SK-N-SH (cell line): ENCODE data around the gene HNRNPD. TPM values are rescaled to one million over a fixed set of nuclear protein-coding genes. Genes with fewer than 3 reads are reported as not detected.

Source experiments
- CTCF ChIA-PET: fragments of 300-600, 350-600 bp; formaldehyde crosslinking; extraction: SDS; loops from one replicate; lab custom pipeline; 2021; lab: Yijun Ruan, JAX
- POLR2A ChIA-PET: fragments of 350-600 bp; sonication (Branson Sonifier 250); formaldehyde crosslinking; extraction: SDS; loops from one replicate; lab custom pipeline; 2020; ENCODE audit warnings: antibody characterized with exemption, inconsistent platforms; lab: Yijun Ruan, JAX
- DNase-seq: peaks from one replicate; pipeline ENCODE4 v3.0.0; 2012
- H2AFZ ChIP-seq: fragments of 200-600 bp; sonication (generic); 2 replicates; pipeline ENCODE4 v1.8.1; 2016; ENCODE audit warnings: antibody characterized with exemption, mild to moderate bottlenecking, low read depth
- H3F3A ChIP-seq: fragments of 200-600 bp; sonication (generic); replicated peaks from 2 replicates; pipeline ENCODE3; 2016; ENCODE audit warnings: antibody characterized with exemption, mild to moderate bottlenecking; ENCODE audit not compliant: insufficient read depth
- H3K27ac ChIP-seq, 2 experiments: fragments of 200-500 bp in 1 of 2; fragments of 200-600 bp in 1 of 2; sonication (Bioruptor generic) in 1 of 2; sonication (generic), shearing (Covaris generic) in 1 of 2; 2 replicates each; pipeline versions ENCODE4 v1.5.1 to v1.6.1; 2014 to 2016; ENCODE audit warnings: low read depth in 2 of 2, inconsistent platforms in 1 of 2, low read length in 1 of 2, mild to moderate bottlenecking in 1 of 2, mixed read lengths in 1 of 2
- H3K27me3 ChIP-seq: fragments of 200-600 bp; sonication (generic), shearing (Covaris generic); 2 replicates; pipeline ENCODE4 v1.6.1; 2016; ENCODE audit warnings: mixed run types; ENCODE audit not compliant: insufficient read depth
- H3K36me3 ChIP-seq, 2 experiments: fragments of 200-500 bp in 1 of 2; fragments of 200-600 bp in 1 of 2; sonication (Bioruptor generic) in 1 of 2; sonication (generic) in 1 of 2; replicated peaks in 1 of 2; 2 replicates each; pipeline versions ENCODE3 to v1.5.1; 2014 to 2016; ENCODE audit warnings: low read length in 1 of 2, mild to moderate bottlenecking in 1 of 2; ENCODE audit not compliant: insufficient read depth in 2 of 2, control insufficient read depth in 1 of 2
- H3K4me1 ChIP-seq, 2 experiments: fragments of 200-500 bp in 1 of 2; fragments of 200-600 bp in 1 of 2; sonication (Bioruptor generic) in 1 of 2; sonication (generic), shearing (Covaris generic) in 1 of 2; 2 replicates each; pipeline versions ENCODE4 v1.5.1 to v1.6.1; 2014 to 2016; ENCODE audit warnings: low read depth in 1 of 2, low read length in 1 of 2, mixed run types in 1 of 2; ENCODE audit not compliant: insufficient read depth in 2 of 2, control insufficient read depth in 1 of 2
- H3K4me2 ChIP-seq: fragments of 200-600 bp; sonication (generic), shearing (Covaris generic); 2 replicates; pipeline ENCODE4 v1.6.1; 2017; ENCODE audit warnings: mixed run types
- H3K4me3 ChIP-seq, 2 experiments: fragments of 200-500 bp in 1 of 2; fragments of 200-600 bp in 1 of 2; sonication (Bioruptor generic) in 1 of 2; sonication (generic), shearing (Covaris generic) in 1 of 2; 2 replicates each; pipeline versions ENCODE4 v1.5.1 to v1.8.1; 2014 to 2016; ENCODE audit warnings: low read depth in 2 of 2, inconsistent platforms in 1 of 2, low read length in 1 of 2, mild to moderate bottlenecking in 1 of 2, mixed read lengths in 1 of 2, moderate library complexity in 1 of 2
- H3K79me2 ChIP-seq: fragments of 200-600 bp; sonication (generic); 2 replicates; pipeline ENCODE4 v1.8.1; 2017; ENCODE audit warnings: mild to moderate bottlenecking; ENCODE audit not compliant: insufficient read depth
- H3K9ac ChIP-seq: fragments of 200-600 bp; sonication (generic); 2 replicates; pipeline ENCODE4 v1.6.1; 2017; ENCODE audit warnings: mixed run types
- H3K9me2 ChIP-seq: fragments of 200-600 bp; sonication (generic); 2 replicates; pipeline ENCODE4 v1.6.1; 2017; ENCODE audit warnings: mixed run types
- H3K9me3 ChIP-seq: fragments of 200-600 bp; sonication (generic); 2 replicates; pipeline ENCODE4 v1.6.1; 2017; ENCODE audit warnings: mixed run types, mild to moderate bottlenecking, moderate library complexity
- H4K20me1 ChIP-seq: fragments of 200-600 bp; sonication (generic); 2 replicates; pipeline ENCODE4 v1.6.1; 2017; ENCODE audit warnings: mild to moderate bottlenecking, mixed run types; ENCODE audit not compliant: insufficient read depth
- CHD2 ChIP-seq: fragments of 150-350 bp; IDR thresholded peaks from 2 replicates; pipeline ENCODE4 v1.6.1; 2018; ENCODE audit warnings: low read length; ENCODE audit not compliant: partially characterized antibody
- ELF1 ChIP-seq: IDR thresholded peaks from 2 replicates; pipeline ENCODE4 v1.4.0; 2012
- EP300 ChIP-seq, 2 experiments: IDR thresholded peaks; 2 replicates each; pipeline versions ENCODE4 v1.4.0 to v1.6.1; 2012; ENCODE audit warnings: borderline replicate concordance in 1 of 2, low read depth in 1 of 2, low read length in 1 of 2
- FOXM1 ChIP-seq: IDR thresholded peaks from 2 replicates; pipeline ENCODE4 v1.4.0; 2012; ENCODE audit warnings: low read depth, mild to moderate bottlenecking
- GABPA ChIP-seq: IDR thresholded peaks from 2 replicates; pipeline ENCODE4 v1.4.0; 2012; ENCODE audit warnings: low read depth, mild to moderate bottlenecking
- JUND ChIP-seq: IDR thresholded peaks from 2 replicates; pipeline ENCODE4 v1.4.0; 2012
- MXI1 ChIP-seq: IDR thresholded peaks from 2 replicates; pipeline ENCODE4 v1.6.1; 2012; ENCODE audit warnings: mild to moderate bottlenecking, low read depth, low read length, improper control_type of control experiment
- NFIC ChIP-seq: IDR thresholded peaks from 2 replicates; pipeline ENCODE4 v1.4.0; 2012; ENCODE audit warnings: borderline replicate concordance
- NRF1 ChIP-seq: IDR thresholded peaks from 2 replicates; pipeline ENCODE4 v1.6.1; 2012; ENCODE audit warnings: low read depth, mild to moderate bottlenecking, low read length
- POLR2AphosphoS5 ChIP-seq: IDR thresholded peaks from 2 replicates; pipeline ENCODE4 v1.6.1; 2012; ENCODE audit warnings: low read depth, low read length
- RAD21 ChIP-seq: IDR thresholded peaks from 2 replicates; pipeline ENCODE4 v1.6.1; 2012; ENCODE audit warnings: mild to moderate bottlenecking, low read length
- RCOR1 ChIP-seq: fragments of 150-350 bp; IDR thresholded peaks from 2 replicates; pipeline ENCODE4 v1.6.1; 2017; ENCODE audit warnings: antibody characterized with exemption, low read length
- RFX5 ChIP-seq: IDR thresholded peaks from 2 replicates; pipeline ENCODE4 v1.6.1; 2012; ENCODE audit warnings: mild to moderate bottlenecking, improper control_type of control experiment, low read length
- RXRA ChIP-seq: IDR thresholded peaks from 2 replicates; pipeline ENCODE4 v1.4.0; 2012; ENCODE audit warnings: low read depth, mild to moderate bottlenecking, borderline replicate concordance
- SMC3 ChIP-seq: IDR thresholded peaks from 2 replicates; pipeline ENCODE4 v1.6.1; 2012; ENCODE audit warnings: low read depth, low read length, improper control_type of control experiment
- TAF1 ChIP-seq: IDR thresholded peaks from 2 replicates; pipeline ENCODE4 v1.6.1; 2012; ENCODE audit warnings: low read depth, mild to moderate bottlenecking, low read length, moderate library complexity, borderline replicate concordance
- TCF12 ChIP-seq: IDR thresholded peaks from 2 replicates; pipeline ENCODE4 v1.4.0; 2012
- TEAD4 ChIP-seq: IDR thresholded peaks from 2 replicates; pipeline ENCODE4 v1.4.0; 2012; ENCODE audit warnings: mild to moderate bottlenecking, borderline replicate concordance; ENCODE audit not compliant: insufficient read depth
- WGBS: methylation state at CpG from one replicate; pipeline ENCODE4 v1.1.6; 2017; ENCODE audit warnings: low lambda C conversion rate; 5-methylcytosine and 5-hydroxymethylcytosine counted together
- polyA plus RNA-seq, 3 experiments: library from polyadenylated mRNA; depleted of rRNA; stranded (reverse); fragments of >200 nt; gene quantifications; 2 replicates each; pipeline ENCODE4 v1.2.3, GENCODE V29; 2012
- TF ChIP-seq, protein P1 (sequence below): fragments of 150-350 bp; IDR thresholded peaks from 2 replicates; pipeline ENCODE4 v1.6.1; 2016; ENCODE audit warnings: mild to moderate bottlenecking, low read depth, low read length
- TF ChIP-seq, protein P2 (sequence below): fragments of 150-350 bp; IDR thresholded peaks from 2 replicates; pipeline ENCODE4 v1.6.1; 2017; ENCODE audit warnings: antibody characterized with exemption, low read length, low read depth, borderline replicate concordance
- TF ChIP-seq, protein P3 (sequence below): IDR thresholded peaks from 2 replicates; pipeline ENCODE4 v1.4.0; 2012; ENCODE audit warnings: low read depth, borderline replicate concordance
- TF ChIP-seq, protein P4 (sequence below): IDR thresholded peaks from 2 replicates; pipeline ENCODE4 v1.4.0; 2012; ENCODE audit warnings: low read depth

Gene HNRNPD
- polyA plus RNA-seq, 1 of the 3 experiments (the other 2 are of a cell fraction) = 286 TPM

DNA sequence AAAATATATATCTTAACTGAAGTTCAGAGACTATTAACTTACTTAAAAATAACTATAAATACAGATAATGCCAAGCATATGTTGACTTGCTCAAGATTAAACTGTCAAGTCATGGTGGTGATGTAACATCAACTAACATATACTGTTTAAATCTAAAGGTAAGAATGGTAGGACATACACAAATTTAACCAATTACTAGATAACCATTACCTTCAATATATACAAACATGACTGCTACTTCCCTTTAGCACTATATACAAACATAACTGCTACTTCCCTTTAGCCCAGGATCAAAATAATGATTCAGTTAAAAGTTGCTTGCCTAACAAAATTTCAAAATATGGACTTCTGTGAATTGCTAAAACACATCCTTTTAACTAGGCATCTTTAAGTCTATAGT, 14.9 kb downstream of the HNRNPD start:
- H3K9me2 ChIP-seq = no peaks in the 10 kb centered on the region
- no peaks in the 10 kb centered on the region for H3K27me3 ChIP-seq
- no peak overlapping the region for H2AFZ ChIP-seq
- CTCF ChIA-PET = no interaction called here
- H3F3A ChIP-seq = peaks cover 32% of the 10 kb centered on the region
- peaks cover 57 to 73% of the 10 kb centered on the region in 2 experiments for H3K36me3 ChIP-seq
- H3K4me2 ChIP-seq = no peak overlapping the region
- no peak for DNase-seq
- TF ChIP-seq RXRA (no peak), RCOR1 (no peak), NFIC (no peak), TCF12 (no peak), RAD21 (no peak), EP300 (IDR thresholded peaks at IDR 0.05; ENCODE audit: borderline replicate concordance in 1 of 2, low read depth in 1 of 2, low read length in 1 of 2) (no peak), POLR2AphosphoS5 (no peak), FOXM1 (no peak)
- TF ChIP-seq, protein P1, sequence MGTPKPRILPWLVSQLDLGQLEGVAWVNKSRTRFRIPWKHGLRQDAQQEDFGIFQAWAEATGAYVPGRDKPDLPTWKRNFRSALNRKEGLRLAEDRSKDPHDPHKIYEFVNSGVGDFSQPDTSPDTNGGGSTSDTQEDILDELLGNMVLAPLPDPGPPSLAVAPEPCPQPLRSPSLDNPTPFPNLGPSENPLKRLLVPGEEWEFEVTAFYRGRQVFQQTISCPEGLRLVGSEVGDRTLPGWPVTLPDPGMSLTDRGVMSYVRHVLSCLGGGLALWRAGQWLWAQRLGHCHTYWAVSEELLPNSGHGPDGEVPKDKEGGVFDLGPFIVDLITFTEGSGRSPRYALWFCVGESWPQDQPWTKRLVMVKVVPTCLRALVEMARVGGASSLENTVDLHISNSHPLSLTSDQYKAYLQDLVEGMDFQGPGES = no peak
- TF ChIP-seq, protein P2, sequence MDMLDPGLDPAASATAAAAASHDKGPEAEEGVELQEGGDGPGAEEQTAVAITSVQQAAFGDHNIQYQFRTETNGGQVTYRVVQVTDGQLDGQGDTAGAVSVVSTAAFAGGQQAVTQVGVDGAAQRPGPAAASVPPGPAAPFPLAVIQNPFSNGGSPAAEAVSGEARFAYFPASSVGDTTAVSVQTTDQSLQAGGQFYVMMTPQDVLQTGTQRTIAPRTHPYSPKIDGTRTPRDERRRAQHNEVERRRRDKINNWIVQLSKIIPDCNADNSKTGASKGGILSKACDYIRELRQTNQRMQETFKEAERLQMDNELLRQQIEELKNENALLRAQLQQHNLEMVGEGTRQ = no peak
- peaks cover 0 to 1% of the 10 kb centered on the region in 2 experiments; a peak in 2 of 4 replicates for H3K4me1 ChIP-seq
- no peak overlapping the region for H3K4me3 ChIP-seq
- H3K79me2 ChIP-seq = peaks cover 98% of the 10 kb centered on the region
- no peak overlapping the region for H3K27ac ChIP-seq
- POLR2A ChIA-PET = no interaction called here
- H3K9ac ChIP-seq = no peak overlapping the region
- H3K9me3 ChIP-seq = no peaks in the 10 kb centered on the region
- peaks cover 88% of the 10 kb centered on the region for H4K20me1 ChIP-seq

DNA sequence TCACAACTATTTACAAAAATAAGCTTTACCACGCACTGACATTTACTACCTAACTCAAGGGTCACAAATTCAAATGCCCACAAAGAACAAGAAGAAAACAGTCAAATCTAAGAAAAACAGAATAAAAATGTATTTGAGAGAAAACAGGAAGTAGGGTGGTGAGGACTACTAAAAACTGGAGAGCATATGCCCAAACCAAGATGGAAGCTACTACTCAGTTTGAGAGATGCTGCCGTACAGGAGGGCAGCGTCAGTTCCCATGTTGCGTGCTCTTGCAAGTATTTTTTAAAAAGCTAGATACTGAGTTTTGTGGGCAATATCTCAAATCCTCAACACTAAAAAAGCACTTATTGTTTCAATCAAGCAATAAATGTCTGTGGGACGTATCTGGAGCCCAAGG, 16.2 kb downstream of the HNRNPD start:
- no peaks in the 10 kb centered on the region for H3K9me3 ChIP-seq

More for the DNA sequence above, 16.2 kb downstream of the HNRNPD start:
- Histone ChIP-seq H2AFZ (no peak overlapping the region), H4K20me1 (peaks cover 87% of the 10 kb centered on the region), H3K4me2 (no peak overlapping the region), H3K27ac (no peak overlapping the region), H3K9me2 (no peaks in the 10 kb centered on the region), H3K79me2 (peaks cover 98% of the 10 kb centered on the region), H3K27me3 (no peaks in the 10 kb centered on the region), H3K9ac (no peak overlapping the region), H3F3A (peaks cover 33% of the 10 kb centered on the region), H3K36me3 (peaks cover 64 to 85% of the 10 kb centered on the region in 2 experiments), H3K4me1 (peaks cover 0 to 4% of the 10 kb centered on the region in 2 experiments; a peak in 2 of 4 replicates), H3K4me3 (no peak overlapping the region)
- 96% methylated on average over 5 of the region's 5 CpGs for WGBS
- DNase-seq = no peak
- POLR2A ChIA-PET = no interaction called here
- TF ChIP-seq RXRA = no peak
- TF ChIP-seq TEAD4 = no peak
- no peak for TF ChIP-seq GABPA
- no peak for TF ChIP-seq NRF1
- TF ChIP-seq, protein P3, sequence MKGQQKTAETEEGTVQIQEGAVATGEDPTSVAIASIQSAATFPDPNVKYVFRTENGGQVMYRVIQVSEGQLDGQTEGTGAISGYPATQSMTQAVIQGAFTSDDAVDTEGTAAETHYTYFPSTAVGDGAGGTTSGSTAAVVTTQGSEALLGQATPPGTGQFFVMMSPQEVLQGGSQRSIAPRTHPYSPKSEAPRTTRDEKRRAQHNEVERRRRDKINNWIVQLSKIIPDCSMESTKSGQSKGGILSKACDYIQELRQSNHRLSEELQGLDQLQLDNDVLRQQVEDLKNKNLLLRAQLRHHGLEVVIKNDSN = no peak
- TF ChIP-seq, protein P2 = no peak
- TF ChIP-seq RAD21 = no peak
- TF ChIP-seq FOXM1 = no peak
- no peak for TF ChIP-seq MXI1
- TF ChIP-seq ELF1 = no peak
- no peak for TF ChIP-seq SMC3
- TF ChIP-seq, protein P4, sequence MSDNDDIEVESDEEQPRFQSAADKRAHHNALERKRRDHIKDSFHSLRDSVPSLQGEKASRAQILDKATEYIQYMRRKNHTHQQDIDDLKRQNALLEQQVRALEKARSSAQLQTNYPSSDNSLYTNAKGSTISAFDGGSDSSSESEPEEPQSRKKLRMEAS = no peak
- TF ChIP-seq RFX5 = no peak
- TF ChIP-seq CHD2 = no peak
- TF ChIP-seq JUND = no peak
- no peak for TF ChIP-seq EP300 (IDR thresholded peaks at IDR 0.05; ENCODE audit: borderline replicate concordance in 1 of 2, low read depth in 1 of 2, low read length in 1 of 2)
- TF ChIP-seq POLR2AphosphoS5 = no peak
- TF ChIP-seq, protein P1 = no peak
- TF ChIP-seq TAF1 = no peak
- CTCF ChIA-PET = interaction anchor here (1.0 to 1.7 kb wide), 2 partner anchors 11 to 15 kb away, joined by 3 to 4 read pairs; no protein-coding TSS in a partner anchor
